Stimulated activated CD8-positive, alpha-beta memory T cell treated with anti-CD3 and anti-CD28 coated beads, Interleukin-4, amount 100 ng/mL, for 48 hours (primary cell): ENCODE results near the gene KCNIP2.

Experiments used
- DNase-seq: peaks from one replicate; pipeline ENCODE4 v3.0.0-alpha.2; 2020

Gene KCNIP2

GRCh38 chr10:101781984-101782810 lies 61.4 kb downstream of the KCNIP2 start:
- DNase-seq, result no peak

- DNase-seq, result no peak
These were observed 62.0 kb downstream of the KCNIP2 start for GRCh38 chr10:101781655-101781983.

- DNase-seq, result peak; percentile 85
These were observed 62.6 kb downstream of the KCNIP2 start for GRCh38 chr10:101780818-101781654.

GRCh38 chr10:101780187-101780817 lies 63.3 kb downstream of the KCNIP2 start:
- no peak for DNase-seq

- DNase-seq, result peak; percentile 95
These were observed 63.9 kb downstream of the KCNIP2 start for GRCh38 chr10:101779544-101780186.

- no peak for DNase-seq
These were observed 64.6 kb downstream of the KCNIP2 start for GRCh38 chr10:101778781-101779543.

- no peak for DNase-seq
These were observed 65.3 kb downstream of the KCNIP2 start for GRCh38 chr10:101778151-101778780.

- DNase-seq, result no peak
These were observed 65.9 kb downstream of the KCNIP2 start for GRCh38 chr10:101777619-101778145.

GRCh38 chr10:101776161-101776817 lies 67.3 kb downstream of the KCNIP2 start:
- DNase-seq, result no peak
